Iris pigment epithelial cell (primary cell): ENCODE measurements around the gene PLCXD3.
"Not testable (repeated sequence)": the region's sequence is repeated elsewhere in the genome, so short reads cannot be mapped to it uniquely, and the experiment has no call there.

Source experiments
- DNase-seq: peaks from one replicate; pipeline ENCODE4 v3.0.0-alpha.2; 2011; ENCODE audit warnings: low read depth

PLCXD3 gene

GRCh38 chr5:41349846-41350245 is 160.6 kb downstream of the PLCXD3 start:
- no peak for DNase-seq

GRCh38 chr5:41347569-41347968 is 162.8 kb downstream of the PLCXD3 start:
- DNase-seq: no peak

- DNase-seq: no peak
Measured at GRCh38 chr5:41346609-41347008, 163.8 kb downstream of the PLCXD3 start.

GRCh38 chr5:41345295-41345694 is 165.1 kb downstream of the PLCXD3 start:
- no peak for DNase-seq

GRCh38 chr5:41339339-41339738 is 171.1 kb downstream of the PLCXD3 start:
- no peak for DNase-seq

- no peak for DNase-seq
Measured at GRCh38 chr5:41338136-41338675, 172.2 kb downstream of the PLCXD3 start.

GRCh38 chr5:41337724-41338123 is 172.7 kb downstream of the PLCXD3 start:
- no peak for DNase-seq

GRCh38 chr5:41337216-41337615 is 173.2 kb downstream of the PLCXD3 start:
- DNase-seq: no peak

- DNase-seq: no peak
Measured at GRCh38 chr5:41336471-41336870, 173.9 kb downstream of the PLCXD3 start.

GRCh38 chr5:41335596-41336181 is 174.7 kb downstream of the PLCXD3 start:
- no peak for DNase-seq

- DNase-seq: no peak
Measured at GRCh38 chr5:41334758-41335157, 175.6 kb downstream of the PLCXD3 start.

GRCh38 chr5:41334221-41334620 is 176.2 kb downstream of the PLCXD3 start:
- DNase-seq: no peak

GRCh38 chr5:41325074-41325473 is 185.3 kb downstream of the PLCXD3 start:
- no peak for DNase-seq

GRCh38 chr5:41322826-41323225 is 187.6 kb downstream of the PLCXD3 start:
- DNase-seq: not testable (repeated sequence)

GRCh38 chr5:41312478-41313060 is 197.8 kb downstream of the PLCXD3 start:
- no peak for DNase-seq

GRCh38 chr5:41312066-41312465 is 198.3 kb downstream of the PLCXD3 start:
- DNase-seq: no peak

- no peak for DNase-seq
Measured at GRCh38 chr5:41309275-41309674, 201.1 kb downstream of the PLCXD3 start.

- no peak for DNase-seq
Measured at GRCh38 chr5:41306005-41306404, 204.4 kb downstream of the PLCXD3 start.

GRCh38 chr5:41305056-41305455 is 205.3 kb downstream of the PLCXD3 start:
- no peak for DNase-seq

- DNase-seq: no peak
Measured at GRCh38 chr5:41296066-41296465, 214.3 kb downstream of the PLCXD3 start.

GRCh38 chr5:41291323-41291722 is 219.1 kb downstream of the PLCXD3 start:
- DNase-seq: no peak

GRCh38 chr5:41290810-41291209 is 219.6 kb downstream of the PLCXD3 start:
- DNase-seq: no peak

GRCh38 chr5:41289970-41290464 is 220.4 kb downstream of the PLCXD3 start:
- no peak for DNase-seq

GRCh38 chr5:41286696-41287095 is 223.7 kb downstream of the PLCXD3 start:
- no peak for DNase-seq
